Kidney tubule cell (primary cell): ENCODE data around the gene TXNDC5.
A peak's percentile ranks its signal among the peaks of the same experiment; 100 is the strongest.
"Not testable (repeated sequence)": the region's sequence is repeated elsewhere in the genome, so short reads cannot be mapped to it uniquely, and the experiment has no call there.

Experiments used
- DNase-seq: peaks from one replicate; pipeline ENCODE4 v3.0.0-alpha.2; 2018; ENCODE audit warnings: low spot score

Gene TXNDC5

GRCh38 chr6:7914311-7914710 is 3.7 kb upstream of the TXNDC5 start:
- DNase-seq, result no peak

- DNase-seq, result no peak
These were observed 2.3 kb upstream of the TXNDC5 start for GRCh38 chr6:7912736-7913517.

- no peak for DNase-seq
These were observed 1.4 kb upstream of the TXNDC5 start for GRCh38 chr6:7912024-7912423.

GRCh38 chr6:7911345-7911725 is 747 bp upstream of the TXNDC5 start:
- peak; percentile 35 for DNase-seq

GRCh38 chr6:7910298-7910653 is 312 bp downstream of the TXNDC5 start:
- DNase-seq, result no peak

GRCh38 chr6:7909323-7910276 is 988 bp downstream of the TXNDC5 start:
- DNase-seq, result peak; percentile 60

GRCh38 chr6:7907159-7907558 is 3.4 kb downstream of the TXNDC5 start:
- no peak for DNase-seq

GRCh38 chr6:7906741-7907140 is 3.8 kb downstream of the TXNDC5 start:
- DNase-seq, result no peak

GRCh38 chr6:7905416-7905815 is 5.2 kb downstream of the TXNDC5 start:
- DNase-seq, result no peak

- no peak for DNase-seq
These were observed 5.8 kb downstream of the TXNDC5 start for GRCh38 chr6:7904654-7905319.

- DNase-seq, result no peak
These were observed 6.9 kb downstream of the TXNDC5 start for GRCh38 chr6:7903673-7904072.

GRCh38 chr6:7902867-7903266 is 7.7 kb downstream of the TXNDC5 start:
- DNase-seq, result no peak

- no peak for DNase-seq
These were observed 8.4 kb downstream of the TXNDC5 start for GRCh38 chr6:7902221-7902620.

- no peak for DNase-seq
These were observed 8.8 kb downstream of the TXNDC5 start for GRCh38 chr6:7901780-7902179.

- no peak for DNase-seq
These were observed 9.5 kb downstream of the TXNDC5 start for GRCh38 chr6:7901056-7901455.

GRCh38 chr6:7900621-7901020 is 10.0 kb downstream of the TXNDC5 start:
- DNase-seq, result no peak

GRCh38 chr6:7899889-7900213 is 10.7 kb downstream of the TXNDC5 start:
- no peak for DNase-seq

GRCh38 chr6:7899101-7899888 is 11.3 kb downstream of the TXNDC5 start:
- DNase-seq, result peak; percentile 61

GRCh38 chr6:7898193-7898586 is 12.4 kb downstream of the TXNDC5 start:
- DNase-seq, result not testable (repeated sequence)

- no peak for DNase-seq
These were observed 13.0 kb downstream of the TXNDC5 start for GRCh38 chr6:7897461-7898192.

GRCh38 chr6:7896465-7896987 is 14.1 kb downstream of the TXNDC5 start:
- DNase-seq, result no peak
